CD14-positive monocyte (primary cell): ENCODE measurements around the gene RNF152. TPM values are rescaled to one million over a fixed set of nuclear protein-coding genes. Genes with fewer than 3 reads are reported as not detected.

Source experiments
- DNase-seq, 3 donors: peaks; one replicate each; pipeline ENCODE4 v3.0.0-alpha.2; 2011 to 2022
- H2AFZ ChIP-seq: 2 replicates; pipeline ENCODE4 v1.6.0; 2012; ENCODE audit warnings: mild to moderate bottlenecking, low read depth, low read length, inconsistent platforms; ENCODE audit not compliant: insufficient read depth, poor library complexity, severe bottlenecking
- H3K27ac ChIP-seq, 2 donors: 1 replicate in 1 of 2; 2 replicates in 1 of 2; pipeline ENCODE4 v1.5.1; 2012 to 2013; ENCODE audit warnings: low read length in 2 of 2, control low read depth in 1 of 2, inconsistent platforms in 1 of 2, low read depth in 1 of 2, mild to moderate bottlenecking in 1 of 2
- H3K27me3 ChIP-seq, 2 donors: one replicate each; pipeline versions ENCODE4 v1.6.0 to v1.6.1; 2011 to 2013; ENCODE audit warnings: low read length in 2 of 2; ENCODE audit not compliant: control insufficient read depth in 2 of 2, insufficient read depth in 2 of 2
- H3K36me3 ChIP-seq, 2 donors: replicated peaks in 1 of 2; 1 replicate in 1 of 2; 2 replicates in 1 of 2; pipeline versions ENCODE4 v1.5.1 to v1.6.1; 2012 to 2013; ENCODE audit warnings: low read length in 2 of 2, control low read depth in 1 of 2, inconsistent platforms in 1 of 2, mild to moderate bottlenecking in 1 of 2; ENCODE audit not compliant: insufficient read depth in 2 of 2, control insufficient read depth in 1 of 2
- H3K4me1 ChIP-seq, 2 donors: 1 replicate in 1 of 2; 2 replicates in 1 of 2; pipeline versions ENCODE4 v1.5.1 to v1.6.1; 2012 to 2013; ENCODE audit warnings: low read length in 2 of 2, control low read depth in 1 of 2, inconsistent platforms in 1 of 2, mild to moderate bottlenecking in 1 of 2, moderate library complexity in 1 of 2; ENCODE audit not compliant: insufficient read depth in 2 of 2, control insufficient read depth in 1 of 2
- H3K4me2 ChIP-seq: replicated peaks from 2 replicates; pipeline ENCODE3; 2012; ENCODE audit warnings: low read length, moderate library complexity, mild to moderate bottlenecking; ENCODE audit not compliant: poor library complexity, severe bottlenecking; ENCODE audit errors: extremely low read depth
- H3K4me3 ChIP-seq, 3 experiments: fragments of 200-600 bp in 1 of 3; sonication (generic) in 1 of 3; replicated peaks in 1 of 3; 1 replicate in 2 of 3; 2 replicates in 1 of 3; pipeline ENCODE4 v1.5.1; 2011 to 2013; ENCODE audit warnings: low read length in 3 of 3, mild to moderate bottlenecking in 3 of 3, control low read depth in 2 of 3, low read depth in 2 of 3, inconsistent platforms in 1 of 3, moderate library complexity in 1 of 3
- H3K79me2 ChIP-seq: 2 replicates; pipeline ENCODE4 v1.6.0; 2012; ENCODE audit warnings: mild to moderate bottlenecking, control low read depth, inconsistent platforms, low read length, moderate library complexity; ENCODE audit not compliant: insufficient read depth
- H3K9ac ChIP-seq: 2 replicates; pipeline ENCODE4 v1.6.0; 2017; ENCODE audit warnings: low read length, mild to moderate bottlenecking; ENCODE audit not compliant: insufficient read depth, poor library complexity, severe bottlenecking
- H3K9me3 ChIP-seq, 2 donors: replicated peaks in 1 of 2; 1 replicate in 1 of 2; 2 replicates in 1 of 2; pipeline versions ENCODE4 v1.5.1 to v1.6.1; 2012 to 2013; ENCODE audit warnings: low read length in 2 of 2, control low read depth in 1 of 2; ENCODE audit not compliant: control insufficient read depth in 1 of 2, insufficient read depth in 1 of 2
- H4K20me1 ChIP-seq: 2 replicates; pipeline ENCODE4 v1.6.0; 2012; ENCODE audit warnings: mild to moderate bottlenecking, low read length, control low read depth, moderate library complexity; ENCODE audit not compliant: insufficient read depth
- H3K27ac Mint-ChIP-seq, 7 donors: one replicate each; pipeline ENCODE4 v1.8.0; 2020; ENCODE audit warnings: mild to moderate bottlenecking in 7 of 7, mixed read lengths in 7 of 7, moderate library complexity in 6 of 7, inconsistent platforms in 2 of 7
- H3K27me3 Mint-ChIP-seq, 3 donors: one replicate each; pipeline ENCODE4 v1.8.0; 2021 to 2022; ENCODE audit warnings: low read depth in 3 of 3, mild to moderate bottlenecking in 3 of 3, mixed read lengths in 3 of 3, moderate library complexity in 3 of 3, inconsistent platforms in 1 of 3
- H3K36me3 Mint-ChIP-seq, 2 donors: one replicate each; pipeline ENCODE4 v1.8.0; 2020; ENCODE audit warnings: mixed read lengths in 2 of 2, inconsistent platforms in 1 of 2, mild to moderate bottlenecking in 1 of 2
- H3K4me1 Mint-ChIP-seq: one replicate; pipeline ENCODE4 v1.8.0; 2020; ENCODE audit warnings: mild to moderate bottlenecking, mixed read lengths
- H3K4me3 Mint-ChIP-seq, 2 donors: one replicate each; pipeline ENCODE4 v1.8.0; 2020; ENCODE audit warnings: mild to moderate bottlenecking in 2 of 2, mixed read lengths in 2 of 2, moderate library complexity in 1 of 2
- H3K9me3 Mint-ChIP-seq, 7 donors: one replicate each; pipeline ENCODE4 v1.8.0; 2020 to 2022; ENCODE audit warnings: mixed read lengths in 7 of 7, mild to moderate bottlenecking in 6 of 7, moderate library complexity in 6 of 7, inconsistent platforms in 2 of 7
- WGBS: methylation state at CpG from one replicate; pipeline ENCODE4 v1.1.5; 2013; ENCODE audit warnings: missing lambda C conversion rate; ENCODE audit not compliant: insufficient coverage; 5-methylcytosine and 5-hydroxymethylcytosine counted together
- intact Hi-C, 2 donors: fragments of 100-400 bp; cut with micrococcal nuclease; formaldehyde crosslinking; loops; one replicate each; pipeline versions ENCODE4 v1.15.0 to v1.15.1; 2023
- polyA plus RNA-seq, 3 donors: library from polyadenylated mRNA; depleted of rRNA in 1 of 3; unstranded in 2 of 3; stranded (reverse) in 1 of 3; fragments of 300-500 nt in 2 of 3; fragments of >200 nt in 1 of 3; fragmentation: Illumina TruSeq in 2 of 3; gene quantifications; 1 replicate in 2 of 3; 2 replicates in 1 of 3; pipeline ENCODE4 v1.2.3, GENCODE V29; 2012 to 2021
- TF ChIP-seq, protein P1 (sequence below): fragments of 200-600 bp; IDR thresholded peaks from one replicate; pipeline ENCODE4 v1.8.0; 2022; ENCODE audit warnings: antibody characterized with exemption, mild to moderate bottlenecking

Gene RNF152
- polyA plus RNA-seq, 3 donors, result 0.03 to 0.54 (median 0.45) TPM

DNA sequence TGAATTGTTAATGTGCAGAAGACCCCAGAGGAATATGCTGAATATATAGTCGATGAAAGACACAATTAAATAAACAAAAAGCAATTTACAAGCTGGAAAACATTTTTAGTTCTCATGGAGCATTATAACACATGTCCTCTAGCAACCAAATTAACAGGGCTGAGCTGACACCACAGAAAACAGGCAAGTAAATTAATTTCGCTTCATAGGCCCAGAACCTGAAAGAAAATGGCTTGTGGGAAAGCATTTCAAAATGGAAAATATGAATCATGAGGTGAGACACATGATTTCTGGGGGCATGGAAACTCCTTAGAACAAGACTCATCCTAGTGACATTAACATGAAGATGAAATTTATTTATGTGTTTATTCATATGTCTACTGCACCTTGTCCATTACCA lies 25.0 kb upstream of the RNF152 start:
- H3K4me3 Mint-ChIP-seq, result no peak overlapping the region
- no peak overlapping the region for H3K27ac Mint-ChIP-seq
- WGBS, result no CpG with 5 or more reads among the region's 2 CpGs
- no peaks in the 10 kb centered on the region for H3K36me3 Mint-ChIP-seq
- Histone ChIP-seq H3K27me3 (no peaks in the 10 kb centered on the region), H3K79me2 (no peaks in the 10 kb centered on the region), H3K9me3 (no peaks in the 10 kb centered on the region), H3K4me2 (no peak overlapping the region), H3K4me3 (no peak overlapping the region), H3K4me1 (no peaks in the 10 kb centered on the region), H3K9ac (no peak overlapping the region), H4K20me1 (no peaks in the 10 kb centered on the region), H3K36me3 (no peaks in the 10 kb centered on the region), H3K27ac (no peak overlapping the region), H2AFZ (no peak overlapping the region)
- no peak for DNase-seq
- TF ChIP-seq, protein P1, sequence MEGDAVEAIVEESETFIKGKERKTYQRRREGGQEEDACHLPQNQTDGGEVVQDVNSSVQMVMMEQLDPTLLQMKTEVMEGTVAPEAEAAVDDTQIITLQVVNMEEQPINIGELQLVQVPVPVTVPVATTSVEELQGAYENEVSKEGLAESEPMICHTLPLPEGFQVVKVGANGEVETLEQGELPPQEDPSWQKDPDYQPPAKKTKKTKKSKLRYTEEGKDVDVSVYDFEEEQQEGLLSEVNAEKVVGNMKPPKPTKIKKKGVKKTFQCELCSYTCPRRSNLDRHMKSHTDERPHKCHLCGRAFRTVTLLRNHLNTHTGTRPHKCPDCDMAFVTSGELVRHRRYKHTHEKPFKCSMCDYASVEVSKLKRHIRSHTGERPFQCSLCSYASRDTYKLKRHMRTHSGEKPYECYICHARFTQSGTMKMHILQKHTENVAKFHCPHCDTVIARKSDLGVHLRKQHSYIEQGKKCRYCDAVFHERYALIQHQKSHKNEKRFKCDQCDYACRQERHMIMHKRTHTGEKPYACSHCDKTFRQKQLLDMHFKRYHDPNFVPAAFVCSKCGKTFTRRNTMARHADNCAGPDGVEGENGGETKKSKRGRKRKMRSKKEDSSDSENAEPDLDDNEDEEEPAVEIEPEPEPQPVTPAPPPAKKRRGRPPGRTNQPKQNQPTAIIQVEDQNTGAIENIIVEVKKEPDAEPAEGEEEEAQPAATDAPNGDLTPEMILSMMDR, result no peak
- intact Hi-C loops, result no loop called here
- H3K27me3 Mint-ChIP-seq, result peaks cover 0 to 7% (median 4%) of the 10 kb centered on the region in 3 donors
- peaks cover 0 to 2% (median 0%) of the 10 kb centered on the region in 7 donors for H3K9me3 Mint-ChIP-seq
- H3K4me1 Mint-ChIP-seq, result no peaks in the 10 kb centered on the region

DNA sequence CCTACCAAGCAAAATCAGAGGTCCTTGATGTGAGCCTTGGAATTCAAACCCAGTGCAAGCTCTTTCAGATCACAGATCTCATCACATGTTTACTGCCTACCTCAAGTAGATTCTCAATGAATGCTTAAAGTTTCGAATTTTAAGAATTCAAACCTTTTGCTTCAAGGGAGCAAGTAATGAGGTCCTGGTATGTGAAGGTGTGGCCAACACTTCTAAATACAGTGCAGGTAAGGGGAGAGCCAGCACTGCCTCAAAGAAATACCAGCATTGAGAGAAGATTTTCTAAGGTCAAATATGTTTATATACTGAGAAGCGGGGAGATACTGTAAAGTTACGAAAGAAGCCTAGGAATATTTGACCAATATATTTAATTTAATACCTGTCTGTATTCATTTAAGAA lies 19.7 kb upstream of the RNF152 start:
- H3K4me3 Mint-ChIP-seq, result peak overlapping the region in 1 of 2 donors; percentile 47
- no peak for DNase-seq
- no peak overlapping the region for H2AFZ ChIP-seq
- H3K9me3 Mint-ChIP-seq, result peaks cover 0 to 2% (median 0%) of the 10 kb centered on the region in 7 donors
- no peak overlapping the region for H3K27ac Mint-ChIP-seq
- no peak overlapping the region for H3K4me3 ChIP-seq
- WGBS, result no CpG with 5 or more reads among the region's 3 CpGs
- peaks cover 0 to 3% of the 10 kb centered on the region in 2 donors for H3K27me3 ChIP-seq
- no peak overlapping the region for H3K4me2 ChIP-seq
- intact Hi-C loops, result no loop called here
- no peaks in the 10 kb centered on the region for H4K20me1 ChIP-seq
- no peaks in the 10 kb centered on the region for H3K9me3 ChIP-seq
- peaks cover 0 to 11% (median 7%) of the 10 kb centered on the region in 3 donors for H3K27me3 Mint-ChIP-seq
- no peak overlapping the region for H3K9ac ChIP-seq
- no peaks in the 10 kb centered on the region for H3K79me2 ChIP-seq
- TF ChIP-seq, protein P1, result no peak
- H3K4me1 ChIP-seq, result no peaks in the 10 kb centered on the region
- no peaks in the 10 kb centered on the region for H3K36me3 ChIP-seq
- H3K27ac ChIP-seq, result no peak overlapping the region
- no peaks in the 10 kb centered on the region for H3K36me3 Mint-ChIP-seq
- H3K4me1 Mint-ChIP-seq, result no peaks in the 10 kb centered on the region
